ENCODE measurements around the gene PFDN1. TPM values are rescaled to one million over a fixed set of nuclear protein-coding genes. Genes with fewer than 3 reads are reported as not detected.
"Not testable (repeated sequence)": the region's sequence is repeated elsewhere in the genome, so short reads cannot be mapped to it uniquely, and the experiment has no call there.

The PFDN1 gene
- total RNA-seq, 2 experiments from 2014 or later: 62.4 to 64.7 TPM

DNA sequence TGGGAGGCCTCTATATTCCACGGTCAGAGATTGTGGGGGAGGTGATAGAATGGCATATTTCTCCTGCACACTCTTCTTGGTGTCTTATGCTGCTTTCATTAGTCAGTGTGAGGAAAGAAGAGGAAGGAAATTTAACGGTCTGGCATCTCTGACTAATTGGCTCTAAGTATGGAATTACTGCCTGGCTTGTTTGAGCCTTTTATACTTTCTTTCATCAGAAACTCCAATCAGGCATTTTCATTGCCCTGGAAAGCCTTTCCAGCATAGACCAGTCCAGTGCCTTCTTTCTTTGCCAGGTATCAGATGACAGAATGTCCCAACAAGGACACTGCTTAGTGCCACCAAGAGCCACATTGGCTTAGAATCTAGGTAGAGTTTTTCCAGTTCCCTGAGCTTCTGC, 97.7 kb downstream of the PFDN1 start:
- H3K36me3 Mint-ChIP-seq (ENCODE audit: low read depth): peaks cover 2% of the 10 kb centered on the region

GRCh38 chr5:140202610-140203009, 100.3 kb downstream of the PFDN1 start:
- ChIA-PET POLR2A (no interaction called here), CTCF (interaction anchor here (1.0 kb wide), 1 partner anchor 149 kb away, joined by 3 read pairs; no protein-coding TSS in a partner anchor)
- Mint-ChIP-seq H3K27ac (no peak overlapping the region), H3K4me1 (ENCODE audit: low read depth) (peaks cover 9% of the 10 kb centered on the region), H3K36me3 (ENCODE audit: low read depth) (no peaks in the 10 kb centered on the region), H3K4me3 (no peak overlapping the region), H3K27me3 (ENCODE audit: low read depth) (no peaks in the 10 kb centered on the region), H3K9me3 (ENCODE audit: insufficient read depth) (no peaks in the 10 kb centered on the region)
- DNase-seq (no peak), ATAC-seq (no peak)

More for the DNA sequence above, 97.7 kb downstream of the PFDN1 start:
- CTCF ChIA-PET: interaction anchor here (1.2 kb wide), 2 partner anchors 9 to 39 kb away, joined by 3 read pairs; no protein-coding TSS in a partner anchor
- H3K4me1 Mint-ChIP-seq (ENCODE audit: low read depth): peaks cover 14% of the 10 kb centered on the region
- H3K27me3 Mint-ChIP-seq (ENCODE audit: low read depth): no peaks in the 10 kb centered on the region
- POLR2A ChIA-PET: no interaction called here
- ATAC-seq (no peak), DNase-seq (no peak)
- no peak overlapping the region for H3K27ac Mint-ChIP-seq
- no peaks in the 10 kb centered on the region for H3K9me3 Mint-ChIP-seq (ENCODE audit: insufficient read depth)
- H3K4me3 Mint-ChIP-seq: no peak overlapping the region

DNA sequence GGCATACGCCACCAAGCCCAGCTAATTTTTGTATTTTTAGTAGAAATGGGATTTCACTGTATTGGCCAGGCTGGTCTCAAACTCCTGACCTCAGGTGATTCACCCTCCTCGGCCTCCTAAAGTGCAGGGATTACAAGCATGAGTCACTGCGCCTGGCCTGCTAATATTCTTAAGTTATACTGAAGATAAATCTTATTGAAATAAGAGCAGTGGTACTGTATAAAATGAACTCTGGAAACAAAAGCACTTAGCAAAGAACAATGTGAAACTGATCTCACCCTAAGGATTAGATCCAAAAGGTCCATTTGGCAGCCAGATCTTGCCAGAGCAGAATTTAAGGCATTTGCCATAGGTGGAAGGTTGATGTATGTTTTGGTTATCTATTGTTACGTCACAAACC, 100.8 kb downstream of the PFDN1 start:
- Mint-ChIP-seq H3K4me3 (no peak overlapping the region), H3K4me1 (ENCODE audit: low read depth) (peaks cover 4% of the 10 kb centered on the region), H3K27ac (no peak overlapping the region), H3K27me3 (ENCODE audit: low read depth) (no peaks in the 10 kb centered on the region), H3K9me3 (ENCODE audit: insufficient read depth) (no peaks in the 10 kb centered on the region), H3K36me3 (ENCODE audit: low read depth) (no peaks in the 10 kb centered on the region)
- ATAC-seq (no peak), DNase-seq (no peak)
- POLR2A ChIA-PET: no interaction called here
- CTCF ChIA-PET: no interaction called here

- CTCF ChIA-PET; H3K9me3 Mint-ChIP-seq (ENCODE audit: insufficient read depth); H3K4me3 Mint-ChIP-seq; ATAC-seq; POLR2A ChIA-PET; H3K4me1 Mint-ChIP-seq (ENCODE audit: low read depth); H3K27me3 Mint-ChIP-seq (ENCODE audit: low read depth); H3K27ac Mint-ChIP-seq; H3K36me3 Mint-ChIP-seq (ENCODE audit: low read depth); DNase-seq: not testable (repeated sequence)
Observed at GRCh38 chr5:140198915-140199314, 104.0 kb downstream of the PFDN1 start.

DNA sequence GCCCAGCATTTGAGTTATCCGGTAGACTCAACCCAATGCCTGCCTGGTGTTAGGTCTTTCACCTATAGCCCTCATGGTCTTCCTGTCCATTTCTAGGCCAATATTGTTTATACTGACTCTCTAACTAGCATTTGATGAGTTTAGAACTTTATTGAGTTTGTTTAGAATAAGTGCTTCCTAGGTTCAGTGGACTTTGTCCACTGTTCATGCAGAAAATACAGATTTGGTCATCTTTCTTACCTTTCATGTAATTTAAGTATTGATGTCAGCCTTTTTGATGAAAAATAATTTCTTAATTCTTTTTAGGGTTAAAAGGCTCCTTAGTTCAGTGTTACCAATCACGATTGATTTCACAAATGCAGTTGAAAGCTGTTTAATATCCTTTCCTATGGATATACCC, 105.9 kb downstream of the PFDN1 start:
- no peaks in the 10 kb centered on the region for H3K27me3 Mint-ChIP-seq (ENCODE audit: low read depth)
- CTCF ChIA-PET: no interaction called here
- no peak overlapping the region for H3K4me3 Mint-ChIP-seq
- H3K27ac Mint-ChIP-seq: no peak overlapping the region
- DNase-seq: no peak
- no peak for ATAC-seq
- POLR2A ChIA-PET: no interaction called here
- no peaks in the 10 kb centered on the region for H3K4me1 Mint-ChIP-seq (ENCODE audit: low read depth)
- no peaks in the 10 kb centered on the region for H3K36me3 Mint-ChIP-seq (ENCODE audit: low read depth)
- no peaks in the 10 kb centered on the region for H3K9me3 Mint-ChIP-seq (ENCODE audit: insufficient read depth)

DNA sequence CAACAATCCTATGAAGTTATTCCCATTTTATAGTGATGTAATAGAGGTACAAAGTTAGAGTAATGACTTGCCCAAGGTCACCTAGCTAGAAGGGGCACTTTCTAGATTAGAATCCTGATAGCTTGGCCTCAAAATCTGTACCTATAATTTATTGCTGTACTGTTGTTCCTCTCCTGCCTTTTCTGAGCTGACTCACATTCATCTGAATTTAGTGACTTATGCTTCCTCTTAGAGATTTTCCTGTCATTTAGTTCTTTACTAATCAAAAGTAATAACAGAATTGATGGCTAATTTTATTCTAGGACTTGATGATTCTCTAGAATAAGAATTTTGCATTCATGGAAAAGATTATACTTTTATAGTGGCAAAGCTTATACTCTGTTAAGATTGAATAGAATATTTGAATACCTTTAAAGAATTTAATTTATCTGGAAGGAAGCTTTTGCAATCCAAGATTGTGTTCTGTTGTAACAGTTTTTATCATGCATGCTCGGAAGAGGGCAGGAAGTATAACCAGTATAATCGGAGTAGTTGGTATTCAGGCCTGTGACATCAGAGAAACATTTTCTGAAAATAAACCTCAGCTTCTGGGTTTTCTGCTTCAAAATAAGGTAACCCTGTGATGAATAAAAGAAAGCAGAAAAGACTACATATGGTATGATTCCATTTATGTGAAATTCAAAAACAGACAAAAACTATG, 106.6 kb downstream of the PFDN1 start:
- H3K9me3 Mint-ChIP-seq (ENCODE audit: insufficient read depth): no peaks in the 10 kb centered on the region
- no peak overlapping the region for H3K4me3 Mint-ChIP-seq
- H3K27me3 Mint-ChIP-seq (ENCODE audit: low read depth): no peaks in the 10 kb centered on the region
- DNase-seq: no peak
- H3K27ac Mint-ChIP-seq: no peak overlapping the region
- POLR2A ChIA-PET: interaction anchor here (0.7 kb wide), 1 partner anchor 30 kb away, joined by 3 read pairs; no protein-coding TSS in a partner anchor
- CTCF ChIA-PET: interaction anchor here (1.5 kb wide), 1 partner anchor 44 kb away, joined by 3 read pairs; no protein-coding TSS in a partner anchor
- H3K4me1 Mint-ChIP-seq (ENCODE audit: low read depth): no peaks in the 10 kb centered on the region
- ATAC-seq: no peak
- H3K36me3 Mint-ChIP-seq (ENCODE audit: low read depth): no peaks in the 10 kb centered on the region

Other genes starting within 250 kb of the PFDN1 start
- 10 to 100 TPM; 12.5 to 13.4 TPM for gene PURA, start 189.0 kb downstream of the PFDN1 start, total RNA-seq
- gene IGIP, start 177.2 kb downstream of the PFDN1 start, total RNA-seq: 1 to 10 TPM; 2.4 to 2.7 TPM
- 10 to 100 TPM; 10.5 to 12.2 TPM for gene CYSTM1, start 127.9 kb downstream of the PFDN1 start, total RNA-seq
- 10 to 100 TPM; 12.6 to 13.5 TPM for gene HBEGF, start 43.5 kb upstream of the PFDN1 start, total RNA-seq
- under 1 TPM; 0.13 to 0.16 TPM for gene SLC4A9, start 57.1 kb upstream of the PFDN1 start, total RNA-seq
- 100 to 1,000 TPM; 108 to 112 TPM for gene ANKHD1, start 98.7 kb upstream of the PFDN1 start, total RNA-seq
- gene EIF4EBP3, start 244.6 kb upstream of the PFDN1 start, total RNA-seq: 1 to 10 TPM; 7.4 to 8.6 TPM